ENCODE measurements around the gene PCSK1N.
"Not testable (repeated sequence)": the region's sequence is repeated elsewhere in the genome, so short reads cannot be mapped to it uniquely, and the experiment has no call there.

PCSK1N gene

GRCh38 chrX:48829016-48829735 is 6.2 kb downstream of the PCSK1N start:
- no peak for TF ChIP-seq CTCF (IDR thresholded peaks at IDR 0.05; ENCODE audit: control insufficient read depth, extremely low read depth, insufficient read depth)
- no peak for DNase-seq (ENCODE audit: low read depth)
- no peak overlapping the region for H3K4me3 ChIP-seq (ENCODE audit: low read depth, low read length)

GRCh38 chrX:48827654-48827968 is 7.8 kb downstream of the PCSK1N start:
- no peak for DNase-seq (ENCODE audit: low read depth)
- no peak for TF ChIP-seq CTCF (IDR thresholded peaks at IDR 0.05; ENCODE audit: control insufficient read depth, extremely low read depth, insufficient read depth)
- no peak overlapping the region for H3K4me3 ChIP-seq (ENCODE audit: low read depth, low read length)

- no peak overlapping the region for H3K4me3 ChIP-seq (ENCODE audit: low read depth, low read length)
- no peak for TF ChIP-seq CTCF (IDR thresholded peaks at IDR 0.05; ENCODE audit: control insufficient read depth, extremely low read depth, insufficient read depth)
- no peak for DNase-seq (ENCODE audit: low read depth)
Measured at GRCh38 chrX:48826876-48827653, 8.3 kb downstream of the PCSK1N start.

GRCh38 chrX:48826135-48826875 is 9.1 kb downstream of the PCSK1N start, which contains the start of gene ERAS:
TSS of gene ERAS (plus strand) at chrX:48826513. CDS start at chrX:48829124, 2,611 bp downstream.
- no peak for TF ChIP-seq CTCF (IDR thresholded peaks at IDR 0.05; ENCODE audit: control insufficient read depth, extremely low read depth, insufficient read depth)
- no peak for DNase-seq (ENCODE audit: low read depth)
- no peak within 1 kb of the TSS for H3K4me3 ChIP-seq (ENCODE audit: low read depth, low read length)

- H3K4me3 ChIP-seq (ENCODE audit: low read depth, low read length) = no peak overlapping the region
- DNase-seq (ENCODE audit: low read depth) = no peak
- TF ChIP-seq CTCF (IDR thresholded peaks at IDR 0.05; ENCODE audit: control insufficient read depth, extremely low read depth, insufficient read depth) = no peak
Measured at GRCh38 chrX:48824066-48824465, 11.3 kb downstream of the PCSK1N start.

- no peak overlapping the region for H3K4me3 ChIP-seq (ENCODE audit: low read depth, low read length)
- DNase-seq (ENCODE audit: low read depth) = no peak
- no peak for TF ChIP-seq CTCF (IDR thresholded peaks at IDR 0.05; ENCODE audit: control insufficient read depth, extremely low read depth, insufficient read depth)
Measured at GRCh38 chrX:48823053-48823452, 12.4 kb downstream of the PCSK1N start.

GRCh38 chrX:48819394-48819793 is 16.0 kb downstream of the PCSK1N start:
- not testable (repeated sequence) for DNase-seq (ENCODE audit: low read depth)

More at GRCh38 chrX:48819394-48819793, 16.0 kb downstream of the PCSK1N start:
- not testable (repeated sequence) for H3K4me3 ChIP-seq (ENCODE audit: low read depth, low read length)

All from LNCaP clone FGC (cell line).